ENCODE results near the gene RAPGEF5. TPM values are rescaled to one million over a fixed set of nuclear protein-coding genes. Genes with fewer than 3 reads are reported as not detected.

Gene RAPGEF5
- total RNA-seq, 3 donors from 2014 or later: 18.7 to 78.0 (median 41.9) TPM

DNA sequence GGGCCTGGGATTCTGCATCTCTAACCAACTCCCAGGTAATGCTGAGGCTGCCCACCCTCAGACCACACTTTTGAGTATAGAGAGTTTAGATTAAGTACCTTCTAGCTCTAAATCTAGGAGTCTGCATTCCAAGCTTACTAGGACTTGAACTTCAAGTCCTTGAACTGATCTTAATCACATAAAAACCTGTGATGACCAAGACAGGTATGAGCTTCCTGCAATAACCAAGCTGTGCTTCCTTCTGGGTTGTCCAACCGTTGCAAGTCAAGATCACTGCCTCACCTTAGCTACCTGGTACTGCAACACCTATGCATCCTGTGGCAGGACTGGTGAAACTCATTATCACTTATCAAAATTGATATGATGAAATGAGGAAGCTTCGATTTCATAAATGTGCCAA is 32.9 kb upstream of the RAPGEF5 start:
- Histone ChIP-seq H3K9me3 (no peaks in the 10 kb centered on the region), H3K27me3 (no peaks in the 10 kb centered on the region), H3K36me3 (no peaks in the 10 kb centered on the region), H3K4me1 (no peaks in the 10 kb centered on the region), H3K27ac (no peak overlapping the region), H3K4me3 (no peak overlapping the region)
- TF ChIP-seq POLR2A (IDR thresholded peaks at IDR 0.05): no peak
- TF ChIP-seq POLR2AphosphoS5 (IDR thresholded peaks at IDR 0.05): no peak
- TF ChIP-seq, protein P1, sequence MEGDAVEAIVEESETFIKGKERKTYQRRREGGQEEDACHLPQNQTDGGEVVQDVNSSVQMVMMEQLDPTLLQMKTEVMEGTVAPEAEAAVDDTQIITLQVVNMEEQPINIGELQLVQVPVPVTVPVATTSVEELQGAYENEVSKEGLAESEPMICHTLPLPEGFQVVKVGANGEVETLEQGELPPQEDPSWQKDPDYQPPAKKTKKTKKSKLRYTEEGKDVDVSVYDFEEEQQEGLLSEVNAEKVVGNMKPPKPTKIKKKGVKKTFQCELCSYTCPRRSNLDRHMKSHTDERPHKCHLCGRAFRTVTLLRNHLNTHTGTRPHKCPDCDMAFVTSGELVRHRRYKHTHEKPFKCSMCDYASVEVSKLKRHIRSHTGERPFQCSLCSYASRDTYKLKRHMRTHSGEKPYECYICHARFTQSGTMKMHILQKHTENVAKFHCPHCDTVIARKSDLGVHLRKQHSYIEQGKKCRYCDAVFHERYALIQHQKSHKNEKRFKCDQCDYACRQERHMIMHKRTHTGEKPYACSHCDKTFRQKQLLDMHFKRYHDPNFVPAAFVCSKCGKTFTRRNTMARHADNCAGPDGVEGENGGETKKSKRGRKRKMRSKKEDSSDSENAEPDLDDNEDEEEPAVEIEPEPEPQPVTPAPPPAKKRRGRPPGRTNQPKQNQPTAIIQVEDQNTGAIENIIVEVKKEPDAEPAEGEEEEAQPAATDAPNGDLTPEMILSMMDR (IDR thresholded peaks at IDR 0.05): no peak
- intact Hi-C loops (cut with DNase I; ENCODE audit: low total_unique reads): no loop called here
- no peak for DNase-seq (ENCODE audit: low spot score in 2 of 2)

- H3K27me3 ChIP-seq: no peaks in the 10 kb centered on the region
- intact Hi-C loops (cut with DNase I; ENCODE audit: low total_unique reads): no loop called here
- H3K9me3 ChIP-seq: no peaks in the 10 kb centered on the region
- H3K4me3 ChIP-seq: no peak overlapping the region
- no peak for TF ChIP-seq POLR2A (IDR thresholded peaks at IDR 0.05)
- no peak for TF ChIP-seq POLR2AphosphoS5 (IDR thresholded peaks at IDR 0.05)
- H3K36me3 ChIP-seq: no peaks in the 10 kb centered on the region
- DNase-seq (ENCODE audit: low spot score in 2 of 2): no peak
- H3K4me1 ChIP-seq: no peaks in the 10 kb centered on the region
- H3K27ac ChIP-seq: no peak overlapping the region
These were observed 30.6 kb upstream of the RAPGEF5 start for GRCh38 chr7:22387583-22387982.

DNA sequence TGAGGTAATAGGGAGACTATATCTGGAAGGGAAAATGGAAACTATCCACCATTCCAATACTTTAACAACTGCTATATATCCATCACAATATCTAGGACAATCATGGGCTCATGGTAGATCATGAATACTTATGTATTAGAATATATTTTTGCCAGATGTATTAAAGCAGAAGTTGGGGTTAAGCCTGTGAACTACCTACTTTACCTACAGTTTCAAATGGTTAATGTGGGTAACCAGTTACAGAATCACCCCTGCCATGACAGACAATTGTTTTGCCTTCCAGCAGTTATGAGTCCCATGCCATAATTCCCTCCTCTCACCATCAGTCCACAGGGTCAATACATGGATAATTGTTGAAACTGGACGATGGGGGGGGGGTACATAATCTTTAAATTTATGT is 29.9 kb upstream of the RAPGEF5 start:
- H3K27ac ChIP-seq: no peak overlapping the region
- H3K27me3 ChIP-seq: no peaks in the 10 kb centered on the region
- H3K9me3 ChIP-seq: no peaks in the 10 kb centered on the region
- no peak for TF ChIP-seq POLR2A (IDR thresholded peaks at IDR 0.05)
- TF ChIP-seq, protein P1 (IDR thresholded peaks at IDR 0.05): no peak
- no peak for TF ChIP-seq POLR2AphosphoS5 (IDR thresholded peaks at IDR 0.05)
- H3K36me3 ChIP-seq: no peaks in the 10 kb centered on the region
- intact Hi-C loops (cut with DNase I; ENCODE audit: low total_unique reads): no loop called here
- no peaks in the 10 kb centered on the region for H3K4me1 ChIP-seq
- H3K4me3 ChIP-seq: no peak overlapping the region
- no peak for DNase-seq (ENCODE audit: low spot score in 2 of 2)

- intact Hi-C loops (cut with DNase I; ENCODE audit: low total_unique reads): no loop called here
- Histone ChIP-seq H3K27ac (no peak overlapping the region), H3K27me3 (no peaks in the 10 kb centered on the region), H3K9me3 (no peaks in the 10 kb centered on the region), H3K36me3 (no peaks in the 10 kb centered on the region), H3K4me1 (no peaks in the 10 kb centered on the region), H3K4me3 (no peak overlapping the region)
- no peak for DNase-seq (ENCODE audit: low spot score in 2 of 2)
- TF ChIP-seq POLR2AphosphoS5 (IDR thresholded peaks at IDR 0.05) (no peak), POLR2A (IDR thresholded peaks at IDR 0.05) (no peak)
- TF ChIP-seq, protein P1 (IDR thresholded peaks at IDR 0.05): no peak
These were observed 29.4 kb upstream of the RAPGEF5 start for GRCh38 chr7:22386206-22386858.

DNA sequence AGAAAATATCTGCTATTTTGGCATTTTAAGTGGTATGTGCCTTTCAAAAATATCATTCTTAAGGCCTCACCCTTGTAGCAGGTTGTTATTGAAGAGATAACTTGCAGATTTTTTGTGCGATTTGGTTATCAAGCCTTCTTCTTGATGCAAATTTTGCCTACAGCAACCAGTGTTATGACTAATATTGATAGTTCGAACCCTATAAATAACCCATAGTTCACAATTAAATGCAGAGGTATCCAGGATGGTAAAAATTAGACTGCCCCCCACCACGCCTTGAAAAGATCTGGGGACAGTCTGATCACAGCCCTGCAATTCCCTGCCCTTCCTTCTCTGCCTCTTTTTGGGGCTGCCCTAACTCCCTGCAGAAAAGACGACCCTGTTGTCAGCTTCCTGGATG is 28.4 kb upstream of the RAPGEF5 start:
- Histone ChIP-seq H3K27ac (no peak overlapping the region), H3K27me3 (no peaks in the 10 kb centered on the region), H3K4me1 (no peaks in the 10 kb centered on the region), H3K4me3 (no peak overlapping the region), H3K9me3 (no peaks in the 10 kb centered on the region), H3K36me3 (no peaks in the 10 kb centered on the region)
- no peak for DNase-seq (ENCODE audit: low spot score in 2 of 2)
- intact Hi-C loops (cut with DNase I; ENCODE audit: low total_unique reads): no loop called here
- TF ChIP-seq, protein P1 (IDR thresholded peaks at IDR 0.05): no peak
- no peak for TF ChIP-seq POLR2AphosphoS5 (IDR thresholded peaks at IDR 0.05)
- no peak for TF ChIP-seq POLR2A (IDR thresholded peaks at IDR 0.05)
